ENCODE results near the gene ZBTB8OS. TPM values are rescaled to one million over a fixed set of nuclear protein-coding genes. Genes with fewer than 3 reads are reported as not detected.

Gene ZBTB8OS
- total and polyA plus RNA-seq, 9 of the 15 experiments (the other 6 are each of a cell fraction or from before 2014, with no cell fraction given), result 54.8 to 230 (median 107) TPM

DNA sequence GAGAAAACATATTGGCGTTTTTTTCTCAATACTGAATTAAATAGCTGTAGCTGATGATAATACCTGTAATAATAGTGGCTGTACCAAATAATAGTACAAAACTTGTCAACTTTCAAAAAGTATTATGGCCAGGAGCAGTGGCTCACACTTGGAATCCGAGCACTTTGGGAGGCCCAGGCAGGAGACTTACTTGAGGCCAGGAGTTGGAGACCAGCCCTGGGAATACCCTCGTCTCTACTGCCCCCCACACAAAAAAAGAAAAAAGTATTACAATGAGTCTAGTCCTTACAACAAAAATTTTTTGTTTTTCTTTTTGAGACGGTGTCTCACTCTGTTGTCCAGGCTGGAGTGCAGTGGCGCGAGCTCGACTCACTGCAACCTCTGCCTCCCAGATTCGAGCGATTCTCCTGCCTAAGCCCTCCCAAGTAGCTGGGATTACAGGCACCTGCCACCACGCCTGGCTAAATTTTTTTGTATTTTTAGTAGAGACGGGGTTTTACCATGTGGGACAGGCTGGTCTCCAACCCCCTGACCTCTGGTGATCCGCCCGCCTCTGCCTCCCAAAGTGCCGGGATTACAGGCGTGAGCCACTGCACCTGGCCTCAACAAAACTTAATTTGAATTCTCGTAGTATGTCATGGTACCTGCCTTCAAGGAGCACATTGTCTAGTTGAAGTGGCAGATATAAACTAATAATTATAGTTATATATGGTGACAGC lies 2.1 kb upstream of the ZBTB8OS start:
- WGBS (ENCODE audit: insufficient coverage, low coverage, missing lambda C conversion rate), result 64% methylated on average over 16 of the region's 16 CpGs
- no peak for FAIRE-seq
- H3K9me1 ChIP-seq (ENCODE audit: control insufficient read depth, insufficient read depth, low read length), result no peaks in the 10 kb centered on the region
- peak overlapping the region; percentile 99 to 100 for H3K9ac ChIP-seq (ENCODE audit: insufficient read depth in 1 of 2, low read depth in 2 of 2, low read length in 2 of 2)
- intact Hi-C loops (cut with micrococcal nuclease), result no loop called here
- H3K79me2 ChIP-seq (ENCODE audit: control insufficient read depth, insufficient read depth, low read length), result peaks cover 91% of the 10 kb centered on the region
- H3K4me2 ChIP-seq (ENCODE audit: insufficient read depth, low read length), result peak overlapping the region; percentile 96
- no peak for ATAC-seq
- H3K4me3 ChIP-seq, result peak overlapping the region; percentile 84
- BruUV-seq (replicated peaks), result no TSS peak
- H4K20me1 ChIP-seq (replicated peaks; ENCODE audit: control insufficient read depth, insufficient read depth, low read length), result no peaks in the 10 kb centered on the region
- peaks cover 18 to 22% of the 10 kb centered on the region in 2 experiments; a peak in 4 of 5 replicates for H3K4me1 ChIP-seq (replicated peaks in 1 of 2; ENCODE audit: control insufficient read depth in 2 of 2, insufficient read depth in 2 of 2, low read length in 2 of 2)
- peak overlapping the region; percentile 100; the same call in 2 of the 3 replicates for H3K27ac ChIP-seq (ENCODE audit: extremely low read depth, low read depth, low read length)
- no peaks in the 10 kb centered on the region for H3K9me3 ChIP-seq (replicated peaks; ENCODE audit: control insufficient read depth, insufficient read depth, low read depth, low read length)
- in situ Hi-C loops (cut with MboI), result no loop called here
- no peak overlapping the region for H2AFZ ChIP-seq (ENCODE audit: low read depth, low read length)
- ChIA-PET CTCF (ENCODE audit: low intra/inter-chr PET ratio) (no interaction called here), POLR2A (interaction anchor here (0.6 to 2.3 kb wide), 4 partner anchors 8 to 171 kb away, joined by 3 to 9 read pairs (median 4); no protein-coding TSS in a partner anchor)
- TF ChIP-seq BCOR (IDR thresholded peaks at IDR 0.05) (0 out of 2 replicates have a peak, but pooled peaks have one; percentile 40), KDM1A (IDR thresholded peaks at IDR 0.05) (peak; percentile 31 to 36; a peak in 1 of 4 replicates), RBM25 (IDR thresholded peaks at IDR 0.05; ENCODE audit: low read depth, low read length, severe bottlenecking) (peak; percentile 66), HNRNPL (IDR thresholded peaks at IDR 0.05; ENCODE audit: low read depth, low read length) (no peak), RFX5 (IDR thresholded peaks at IDR 0.05; ENCODE audit: low read depth, low read length) (no peak), PTBP1 (IDR thresholded peaks at IDR 0.05; ENCODE audit: low read depth, low read length) (0 out of 2 replicates have a peak, but pooled peaks have one; percentile 48), ETS2 (tag; IDR thresholded peaks at IDR 0.05; ENCODE audit: borderline replicate concordance, poor library complexity, severe bottlenecking) (no peak), POLR2H (tag; IDR thresholded peaks at IDR 0.05; ENCODE audit: low read depth) (0 out of 2 replicates have a peak, but pooled peaks have one; percentile 24), ZNF121 (CRISPR knock-in tag; conservative IDR thresholded peaks at IDR 0.05) (peak; percentile 95)
- TF ChIP-seq, protein P1, sequence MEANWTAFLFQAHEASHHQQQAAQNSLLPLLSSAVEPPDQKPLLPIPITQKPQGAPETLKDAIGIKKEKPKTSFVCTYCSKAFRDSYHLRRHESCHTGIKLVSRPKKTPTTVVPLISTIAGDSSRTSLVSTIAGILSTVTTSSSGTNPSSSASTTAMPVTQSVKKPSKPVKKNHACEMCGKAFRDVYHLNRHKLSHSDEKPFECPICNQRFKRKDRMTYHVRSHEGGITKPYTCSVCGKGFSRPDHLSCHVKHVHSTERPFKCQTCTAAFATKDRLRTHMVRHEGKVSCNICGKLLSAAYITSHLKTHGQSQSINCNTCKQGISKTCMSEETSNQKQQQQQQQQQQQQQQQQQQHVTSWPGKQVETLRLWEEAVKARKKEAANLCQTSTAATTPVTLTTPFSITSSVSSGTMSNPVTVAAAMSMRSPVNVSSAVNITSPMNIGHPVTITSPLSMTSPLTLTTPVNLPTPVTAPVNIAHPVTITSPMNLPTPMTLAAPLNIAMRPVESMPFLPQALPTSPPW (CRISPR knock-in tag; IDR thresholded peaks at IDR 0.05), result no peak; the same call in 1 of the 2 replicates
- TF ChIP-seq, protein P2, sequence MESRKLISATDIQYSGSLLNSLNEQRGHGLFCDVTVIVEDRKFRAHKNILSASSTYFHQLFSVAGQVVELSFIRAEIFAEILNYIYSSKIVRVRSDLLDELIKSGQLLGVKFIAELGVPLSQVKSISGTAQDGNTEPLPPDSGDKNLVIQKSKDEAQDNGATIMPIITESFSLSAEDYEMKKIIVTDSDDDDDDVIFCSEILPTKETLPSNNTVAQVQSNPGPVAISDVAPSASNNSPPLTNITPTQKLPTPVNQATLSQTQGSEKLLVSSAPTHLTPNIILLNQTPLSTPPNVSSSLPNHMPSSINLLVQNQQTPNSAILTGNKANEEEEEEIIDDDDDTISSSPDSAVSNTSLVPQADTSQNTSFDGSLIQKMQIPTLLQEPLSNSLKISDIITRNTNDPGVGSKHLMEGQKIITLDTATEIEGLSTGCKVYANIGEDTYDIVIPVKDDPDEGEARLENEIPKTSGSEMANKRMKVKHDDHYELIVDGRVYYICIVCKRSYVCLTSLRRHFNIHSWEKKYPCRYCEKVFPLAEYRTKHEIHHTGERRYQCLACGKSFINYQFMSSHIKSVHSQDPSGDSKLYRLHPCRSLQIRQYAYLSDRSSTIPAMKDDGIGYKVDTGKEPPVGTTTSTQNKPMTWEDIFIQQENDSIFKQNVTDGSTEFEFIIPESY (CRISPR knock-in tag; IDR thresholded peaks at IDR 0.05), result peak; percentile 96
- peak in 1 of 4 experiments; percentile 30 for DNase-seq (ENCODE audit: extremely low read depth in 1 of 4, low spot score in 3 of 4)
- peaks cover 64% of the 10 kb centered on the region for H3K36me3 ChIP-seq (ENCODE audit: control insufficient read depth, insufficient read depth, low read length)
- no peaks in the 10 kb centered on the region for H3K27me3 ChIP-seq (ENCODE audit: control insufficient read depth in 2 of 2, insufficient read depth in 2 of 2, low read length in 2 of 2)
